ENCODE data around the gene SLC16A12. TPM values are rescaled to one million over a fixed set of nuclear protein-coding genes. Genes with fewer than 3 reads are reported as not detected.
A peak's percentile ranks its signal among the peaks of the same experiment; 100 is the strongest.

Gene SLC16A12
- total RNA-seq, 1 experiment from 2014 or later: 1.0 TPM

DNA sequence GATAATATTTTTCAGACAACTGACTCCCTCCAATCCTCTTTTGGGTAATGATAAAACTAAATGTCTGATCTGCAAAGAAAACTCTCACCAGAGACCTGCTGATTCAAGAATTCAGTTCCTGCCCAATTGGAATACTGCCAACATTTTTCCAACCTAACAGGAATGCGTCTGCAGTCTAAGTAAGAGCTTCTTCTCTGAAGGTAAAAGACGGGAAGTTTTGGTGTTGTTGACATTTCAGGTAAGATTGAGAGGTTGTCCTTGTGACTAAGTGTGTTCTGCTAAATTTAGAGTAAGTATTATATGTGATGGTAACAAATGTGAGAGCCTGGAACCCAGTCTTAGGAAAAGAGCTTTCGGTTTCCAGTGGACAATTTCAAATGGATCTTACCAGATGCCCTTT lies 103.4 kb downstream of the SLC16A12 start:
- no TSS peak for BruUV-seq (replicated peaks)
- H3K36me3 Mint-ChIP-seq (ENCODE audit: insufficient read depth, unreplicated experiment): no peaks in the 10 kb centered on the region
- H3K27ac Mint-ChIP-seq (ENCODE audit: unreplicated experiment): no peak overlapping the region
- TF ChIP-seq, protein P1, sequence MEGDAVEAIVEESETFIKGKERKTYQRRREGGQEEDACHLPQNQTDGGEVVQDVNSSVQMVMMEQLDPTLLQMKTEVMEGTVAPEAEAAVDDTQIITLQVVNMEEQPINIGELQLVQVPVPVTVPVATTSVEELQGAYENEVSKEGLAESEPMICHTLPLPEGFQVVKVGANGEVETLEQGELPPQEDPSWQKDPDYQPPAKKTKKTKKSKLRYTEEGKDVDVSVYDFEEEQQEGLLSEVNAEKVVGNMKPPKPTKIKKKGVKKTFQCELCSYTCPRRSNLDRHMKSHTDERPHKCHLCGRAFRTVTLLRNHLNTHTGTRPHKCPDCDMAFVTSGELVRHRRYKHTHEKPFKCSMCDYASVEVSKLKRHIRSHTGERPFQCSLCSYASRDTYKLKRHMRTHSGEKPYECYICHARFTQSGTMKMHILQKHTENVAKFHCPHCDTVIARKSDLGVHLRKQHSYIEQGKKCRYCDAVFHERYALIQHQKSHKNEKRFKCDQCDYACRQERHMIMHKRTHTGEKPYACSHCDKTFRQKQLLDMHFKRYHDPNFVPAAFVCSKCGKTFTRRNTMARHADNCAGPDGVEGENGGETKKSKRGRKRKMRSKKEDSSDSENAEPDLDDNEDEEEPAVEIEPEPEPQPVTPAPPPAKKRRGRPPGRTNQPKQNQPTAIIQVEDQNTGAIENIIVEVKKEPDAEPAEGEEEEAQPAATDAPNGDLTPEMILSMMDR (IDR thresholded peaks at IDR 0.05; ENCODE audit: unreplicated experiment): no peak
- no peaks in the 10 kb centered on the region for H3K27me3 Mint-ChIP-seq (ENCODE audit: unreplicated experiment)
- H3K4me3 Mint-ChIP-seq (ENCODE audit: low read depth, unreplicated experiment): no peak overlapping the region
- CTCF ChIA-PET: interaction anchor here (0.7 to 1.2 kb wide), 2 partner anchors 20 to 315 kb away, joined by 3 read pairs; no protein-coding TSS in a partner anchor
- DNase-seq: peak; percentile 6
- peaks cover 16% of the 10 kb centered on the region for H3K4me1 Mint-ChIP-seq (ENCODE audit: low read depth, unreplicated experiment)
- no peaks in the 10 kb centered on the region for H3K9me3 Mint-ChIP-seq (ENCODE audit: low read depth, unreplicated experiment)
- intact Hi-C loops (cut with micrococcal nuclease; ENCODE audit: unreplicated experiment): no loop called here

DNA sequence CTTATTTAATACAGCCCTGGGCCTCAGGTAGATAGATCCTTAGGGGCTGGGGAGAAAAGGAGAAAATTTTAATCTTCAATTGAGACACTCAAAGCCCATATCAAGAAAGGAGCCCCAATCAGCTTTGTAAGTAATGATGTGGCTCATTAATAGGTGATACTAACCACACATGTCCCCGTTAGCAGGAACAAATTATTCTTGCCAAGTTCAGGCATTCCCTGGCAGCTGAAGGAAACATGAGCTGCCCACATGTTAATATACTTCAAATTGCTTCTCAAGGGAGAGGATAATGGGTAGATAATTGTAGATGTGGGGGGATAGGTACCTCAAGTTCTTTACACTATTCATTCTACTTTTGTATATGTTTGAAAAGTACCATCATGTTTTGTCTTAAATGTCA lies 106.5 kb downstream of the SLC16A12 start:
- Mint-ChIP-seq H3K4me3 (ENCODE audit: low read depth, unreplicated experiment) (no peak overlapping the region), H3K4me1 (ENCODE audit: low read depth, unreplicated experiment) (peaks cover 41% of the 10 kb centered on the region), H3K27ac (ENCODE audit: unreplicated experiment) (no peak overlapping the region), H3K9me3 (ENCODE audit: low read depth, unreplicated experiment) (no peaks in the 10 kb centered on the region), H3K27me3 (ENCODE audit: unreplicated experiment) (no peaks in the 10 kb centered on the region), H3K36me3 (ENCODE audit: insufficient read depth, unreplicated experiment) (no peaks in the 10 kb centered on the region)
- no TSS peak for BruUV-seq (replicated peaks)
- TF ChIP-seq, protein P1 (IDR thresholded peaks at IDR 0.05; ENCODE audit: unreplicated experiment): no peak
- intact Hi-C loops (cut with micrococcal nuclease; ENCODE audit: unreplicated experiment): loop anchor here (5.0 kb wide), 1 partner anchor 213 kb away; no protein-coding TSS in a partner anchor
- CTCF ChIA-PET: interaction anchor here (0.5 kb wide), 1 partner anchor 553 kb away, joined by 3 read pairs; no protein-coding TSS in a partner anchor
- no peak for DNase-seq

DNA sequence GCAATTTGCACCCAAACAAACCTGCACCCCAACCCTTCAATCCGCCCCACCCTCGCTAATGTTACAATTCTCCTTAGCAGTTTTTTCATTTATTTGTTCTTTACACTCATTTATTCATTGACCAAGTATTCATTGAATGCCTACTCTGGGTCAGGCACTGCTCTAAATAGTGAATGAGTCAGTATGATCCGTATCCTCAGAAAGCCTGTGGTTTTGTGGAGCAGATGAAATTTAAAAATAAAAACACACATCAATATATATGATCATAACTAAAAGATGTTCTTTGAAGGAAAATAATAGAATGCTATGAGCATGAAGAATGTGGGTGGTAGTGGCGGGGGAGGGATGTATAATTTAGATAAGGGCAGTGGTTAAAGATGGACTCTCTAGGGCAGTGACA lies 107.8 kb downstream of the SLC16A12 start:
- Mint-ChIP-seq H3K4me1 (ENCODE audit: low read depth, unreplicated experiment) (peaks cover 41% of the 10 kb centered on the region), H3K36me3 (ENCODE audit: insufficient read depth, unreplicated experiment) (no peaks in the 10 kb centered on the region), H3K4me3 (ENCODE audit: low read depth, unreplicated experiment) (no peak overlapping the region), H3K9me3 (ENCODE audit: low read depth, unreplicated experiment) (no peaks in the 10 kb centered on the region), H3K27me3 (ENCODE audit: unreplicated experiment) (no peaks in the 10 kb centered on the region), H3K27ac (ENCODE audit: unreplicated experiment) (no peak overlapping the region)
- intact Hi-C loops (cut with micrococcal nuclease; ENCODE audit: unreplicated experiment): loop anchor here (2.0 to 5.0 kb wide), 3 partner anchors 39 to 215 kb away; no protein-coding TSS in a partner anchor
- no TSS peak for BruUV-seq (replicated peaks)
- DNase-seq: no peak
- CTCF ChIA-PET: interaction anchor here (0.6 kb wide), 1 partner anchor 123 kb away, joined by 4 read pairs; no protein-coding TSS in a partner anchor
- TF ChIP-seq, protein P1 (IDR thresholded peaks at IDR 0.05; ENCODE audit: unreplicated experiment): no peak

DNA sequence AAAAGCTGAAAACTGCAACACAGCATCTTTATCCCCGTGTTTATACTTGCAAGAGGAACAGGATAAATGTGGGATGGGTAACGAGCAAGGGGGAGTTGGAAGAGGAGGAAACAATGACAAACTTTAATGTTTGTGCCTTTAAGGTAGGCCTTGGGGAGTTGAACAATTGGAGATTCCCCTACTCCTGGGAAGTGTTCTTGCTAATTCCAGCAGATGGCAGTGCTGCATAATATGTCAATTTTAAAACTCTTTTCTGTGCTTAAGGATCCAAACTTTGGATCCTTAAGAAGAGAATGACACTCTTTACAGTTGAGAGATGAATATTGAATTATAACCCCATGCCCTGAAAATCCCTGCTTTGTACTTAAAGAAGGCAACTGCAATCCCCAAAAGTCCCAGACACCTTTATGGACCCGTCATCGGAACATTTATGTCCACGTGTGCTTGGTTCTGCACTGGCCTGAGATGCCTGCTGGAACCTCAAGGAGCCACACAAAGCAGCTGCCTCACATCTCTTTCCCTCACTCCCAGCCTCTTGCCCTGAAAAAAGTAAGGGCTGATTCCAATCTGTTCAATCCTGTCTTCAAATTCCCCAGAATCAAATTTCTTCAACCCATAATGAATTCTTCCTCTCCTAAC lies 109.0 kb downstream of the SLC16A12 start:
- Mint-ChIP-seq H3K9me3 (ENCODE audit: low read depth, unreplicated experiment) (no peaks in the 10 kb centered on the region), H3K4me3 (ENCODE audit: low read depth, unreplicated experiment) (no peak overlapping the region), H3K36me3 (ENCODE audit: insufficient read depth, unreplicated experiment) (no peaks in the 10 kb centered on the region), H3K27me3 (ENCODE audit: unreplicated experiment) (no peaks in the 10 kb centered on the region), H3K27ac (ENCODE audit: unreplicated experiment) (no peak overlapping the region), H3K4me1 (ENCODE audit: low read depth, unreplicated experiment) (peaks cover 41% of the 10 kb centered on the region)
- BruUV-seq (replicated peaks): no TSS peak
- TF ChIP-seq, protein P1 (IDR thresholded peaks at IDR 0.05; ENCODE audit: unreplicated experiment): peak; percentile 56
- CTCF ChIA-PET: no interaction called here
- DNase-seq: peak; percentile 6
- intact Hi-C loops (cut with micrococcal nuclease; ENCODE audit: unreplicated experiment): loop anchor here (1.0 to 5.0 kb wide), 4 partner anchors 40 to 216 kb away; no protein-coding TSS in a partner anchor
